Lung (tissue), 12 donors: ENCODE measurements around the gene UBE2L5. TPM values are rescaled to one million over a fixed set of nuclear protein-coding genes. Genes with fewer than 3 reads are reported as not detected.

ENCODE experiments used
- ATAC-seq: fragments of 200-7000 bp; cut with Tn5 transposase; one replicate; pipeline ENCODE4 v1.9.1; 2020; ENCODE audit warnings: moderate number of reproducible peaks; ENCODE audit not compliant: insufficient read depth, low FRiP score
- DNase-seq, 3 donors: peaks; one replicate each; pipeline ENCODE4 v3.0.0-alpha.2; 2013 to 2017
- H3K27ac ChIP-seq, 2 donors: one replicate each; pipeline ENCODE4 v1.5.1; 2013; ENCODE audit warnings: mild to moderate bottlenecking in 2 of 2, moderate library complexity in 2 of 2, control low read depth in 1 of 2, inconsistent platforms in 1 of 2, low read depth in 1 of 2, low read length in 1 of 2
- H3K27me3 ChIP-seq, 3 donors: one replicate each; pipeline ENCODE4 v1.5.1; 2013; ENCODE audit warnings: low read length in 2 of 3; ENCODE audit not compliant: control insufficient read depth in 3 of 3, insufficient read depth in 3 of 3
- H3K36me3 ChIP-seq, 4 donors: one replicate each; pipeline ENCODE4 v1.5.1; 2013; ENCODE audit warnings: low read length in 4 of 4, mild to moderate bottlenecking in 1 of 4, moderate library complexity in 1 of 4; ENCODE audit not compliant: control insufficient read depth in 4 of 4, insufficient read depth in 4 of 4
- H3K4me1 ChIP-seq, 5 donors: one replicate each; pipeline ENCODE4 v1.5.1; 2013; ENCODE audit warnings: low read length in 5 of 5, mild to moderate bottlenecking in 2 of 5, moderate library complexity in 1 of 5; ENCODE audit not compliant: control insufficient read depth in 5 of 5, insufficient read depth in 5 of 5
- H3K4me3 ChIP-seq: one replicate; pipeline ENCODE4 v1.5.1; 2013; ENCODE audit warnings: mild to moderate bottlenecking, control low read depth, moderate library complexity
- H3K9ac ChIP-seq, 2 donors: one replicate each; pipeline ENCODE4 v1.5.1; 2013; ENCODE audit warnings: low read length in 2 of 2, control low read depth in 1 of 2; ENCODE audit not compliant: insufficient read depth in 1 of 2
- H3K9me3 ChIP-seq, 4 donors: one replicate each; pipeline ENCODE4 v1.5.1; 2013; ENCODE audit warnings: low read length in 3 of 4, mild to moderate bottlenecking in 1 of 4, moderate library complexity in 1 of 4; ENCODE audit not compliant: control insufficient read depth in 4 of 4, insufficient read depth in 3 of 4
- CTCF ChIP-seq: IDR thresholded peaks from 2 replicates; pipeline ENCODE4 v1.5.1; 2012; ENCODE audit warnings: mild to moderate bottlenecking; ENCODE audit errors: control extremely low read depth, extremely low read depth
- WGBS, 2 donors: extraction: QIAGEN DNeasy Blood & Tissue Kit; methylation state at CpG; one replicate each; pipeline ENCODE4 v1.1.7; 2013; 5-methylcytosine and 5-hydroxymethylcytosine counted together
- polyA plus RNA-seq, 2 donors: library from polyadenylated mRNA; stranded (reverse); fragments of 200-250 nt; gene quantifications; one replicate each; pipeline ENCODE4 v1.2.1, GENCODE V29; 2013
- total RNA-seq, 2 donors: library from RNA; depleted of rRNA in 1 of 2; stranded (reverse); fragments of >200 nt in 1 of 2; gene quantifications; one replicate each; pipeline ENCODE4 v1.2.1, GENCODE V29; 2014 to 2021
- donor health status: control.
- donor health status: control.
- donor health status: Bipolar disorder and iron deficiency.
- donor health status: healthy.
- donor health status: DM: yes; HTN: yes; CAD: no.

Gene UBE2L5
- total and polyA plus RNA-seq, 4 donors = 0.06 TPM; not detected in 3

- peak overlapping the region; percentile 66 to 94 for H3K27ac ChIP-seq
- no peak for TF ChIP-seq CTCF
- peak; percentile 86 to 93 (median 92) for DNase-seq
Observed at GRCh38 chr13:30395192-30396158, 26.8 kb upstream of the UBE2L5 start.

GRCh38 chr13:30396434-30397075 lies 25.7 kb upstream of the UBE2L5 start:
- ATAC-seq (no peak), DNase-seq (no peak)
- Histone ChIP-seq H3K36me3 (no peaks in the 10 kb centered on the region), H3K27me3 (no peaks in the 10 kb centered on the region), H3K4me1 (peaks cover 0 to 9% (median 2%) of the 10 kb centered on the region in 5 donors), H3K27ac (no peak overlapping the region), H3K9ac (no peak overlapping the region), H3K9me3 (no peaks in the 10 kb centered on the region), H3K4me3 (no peak overlapping the region)
- no peak for TF ChIP-seq CTCF
- 83 to 88% methylated on average over 8 of the region's 8 CpGs for WGBS, 2 donors

More at GRCh38 chr13:30395192-30396158, 26.8 kb upstream of the UBE2L5 start:
- Histone ChIP-seq H3K9ac (peak overlapping the region; percentile 73 to 97), H3K4me3 (peak overlapping the region; percentile 48), H3K9me3 (no peaks in the 10 kb centered on the region), H3K4me1 (peaks cover 0 to 9% (median 2%) of the 10 kb centered on the region in 5 donors), H3K36me3 (no peaks in the 10 kb centered on the region), H3K27me3 (no peaks in the 10 kb centered on the region)
- peak; percentile 73 for ATAC-seq
- WGBS, 2 donors = 4 to 6% methylated on average over 19 of the region's 19 CpGs

GRCh38 chr13:30398601-30399072 lies 23.7 kb upstream of the UBE2L5 start:
- 80 to 83% methylated on average over 7 of the region's 7 CpGs for WGBS, 2 donors
- Histone ChIP-seq H3K27me3 (no peaks in the 10 kb centered on the region), H3K4me1 (peaks cover 0 to 9% (median 2%) of the 10 kb centered on the region in 5 donors), H3K4me3 (no peak overlapping the region), H3K27ac (no peak overlapping the region), H3K9ac (no peak overlapping the region), H3K36me3 (no peaks in the 10 kb centered on the region), H3K9me3 (no peaks in the 10 kb centered on the region)
- ATAC-seq (no peak), DNase-seq (no peak)
- TF ChIP-seq CTCF = no peak
